HG03280 (cell line): ENCODE measurements around the gene ADAMTSL2.

Experiments used
- ATAC-seq: cut with Tn5 transposase; IDR thresholded peaks from one replicate; pipeline ENCODE4 v1.9.1; 2021; ENCODE audit warnings: mild to moderate bottlenecking, moderate library complexity; ENCODE audit not compliant: unreplicated experiment

The ADAMTSL2 gene

DNA sequence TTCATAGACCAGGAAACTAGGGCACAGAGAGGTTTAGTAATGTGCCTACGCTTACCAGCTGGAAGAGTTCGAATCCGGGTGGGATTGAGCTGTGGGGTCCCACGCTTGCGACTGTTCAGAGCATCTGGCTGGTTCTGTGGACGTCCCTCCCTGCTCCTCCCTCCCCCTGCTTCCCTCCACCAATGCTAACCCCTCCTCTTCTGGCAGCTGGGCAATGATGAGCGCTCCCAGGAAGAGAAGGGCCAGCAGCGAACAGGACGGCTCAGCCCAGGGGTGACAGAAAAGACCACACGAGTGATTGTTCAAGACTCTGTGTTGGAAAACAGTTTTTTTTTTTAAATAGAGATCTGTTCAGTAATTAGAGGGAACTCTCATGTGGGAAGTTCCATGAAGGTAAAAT, 67.8 kb downstream of the ADAMTSL2 start:
- no peak for ATAC-seq

DNA sequence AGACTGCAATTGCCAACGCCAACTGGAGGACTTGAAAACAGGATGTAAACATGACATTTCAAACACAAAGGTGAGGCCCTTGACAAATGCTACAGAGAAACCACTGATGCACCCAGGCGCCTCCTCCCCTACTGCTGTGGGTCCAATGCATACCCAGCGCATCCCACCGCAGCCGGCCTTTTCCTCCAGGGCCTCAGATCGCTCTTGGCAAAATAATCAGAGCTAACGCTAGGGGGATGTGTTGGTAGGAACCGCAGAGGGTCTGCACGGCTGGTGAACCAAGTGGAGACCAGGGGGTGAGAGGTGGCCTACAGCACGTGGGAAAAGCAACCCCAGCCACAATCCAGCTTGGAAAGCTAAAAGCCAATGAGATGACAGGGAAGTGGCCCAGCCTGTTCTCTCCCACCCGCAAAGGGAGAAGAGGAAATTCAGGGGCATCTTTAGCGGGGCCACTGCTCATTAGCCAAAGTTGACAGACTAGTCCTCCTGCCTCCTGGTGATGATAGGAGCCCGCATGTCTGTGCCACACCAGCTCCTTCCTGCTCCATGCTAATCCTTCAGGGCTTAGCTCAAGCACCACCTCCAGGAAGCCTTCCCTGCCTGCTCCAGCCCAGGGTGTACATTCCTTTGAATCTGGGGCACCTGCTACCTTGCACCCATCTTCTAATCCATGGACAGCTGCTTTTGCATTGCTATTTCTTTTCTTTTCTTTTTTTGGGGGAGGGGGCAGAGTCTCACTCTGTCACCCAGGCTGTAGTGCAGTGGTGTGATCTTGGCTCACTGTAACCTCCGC, 68.8 kb downstream of the ADAMTSL2 start:
- ATAC-seq = no peak

DNA sequence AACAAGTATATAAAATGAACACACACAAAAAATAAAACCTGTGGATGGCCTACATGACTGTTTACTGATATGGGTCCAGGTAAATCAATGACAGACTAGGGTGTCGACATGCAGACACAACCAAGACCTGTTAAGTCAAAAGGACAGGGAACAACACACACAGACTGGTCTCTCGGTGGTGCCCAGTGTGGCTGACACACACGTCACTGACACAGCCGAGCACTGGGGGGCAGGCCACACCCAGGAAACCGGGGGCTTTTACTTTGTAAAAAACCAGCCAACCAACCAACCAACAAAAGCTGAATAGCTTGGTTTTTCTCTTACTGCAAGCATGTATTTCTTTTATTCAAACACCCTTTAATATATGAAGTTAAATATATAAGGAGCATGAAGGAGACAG, 69.7 kb downstream of the ADAMTSL2 start:
- ATAC-seq = no peak

DNA sequence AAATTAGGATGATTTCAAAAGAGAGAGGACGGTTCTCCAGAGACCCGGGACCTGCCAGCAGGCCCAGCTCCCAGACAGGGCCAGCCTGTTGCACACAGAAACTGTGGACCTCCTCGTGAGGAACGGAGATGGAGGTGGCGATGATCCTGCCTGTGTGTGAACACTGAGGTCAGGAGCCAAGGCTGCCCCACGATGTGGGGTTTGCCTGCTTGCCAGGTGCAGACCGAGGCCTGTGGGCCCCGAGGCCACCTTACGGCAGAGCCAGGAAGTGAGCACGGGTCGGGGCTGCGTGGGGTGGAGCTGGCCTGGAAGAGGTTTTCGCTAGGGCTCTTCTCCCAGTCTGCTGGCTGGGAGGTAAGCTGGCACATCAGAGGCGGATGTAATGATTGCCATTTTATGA, 70.4 kb downstream of the ADAMTSL2 start:
- no peak for ATAC-seq

DNA sequence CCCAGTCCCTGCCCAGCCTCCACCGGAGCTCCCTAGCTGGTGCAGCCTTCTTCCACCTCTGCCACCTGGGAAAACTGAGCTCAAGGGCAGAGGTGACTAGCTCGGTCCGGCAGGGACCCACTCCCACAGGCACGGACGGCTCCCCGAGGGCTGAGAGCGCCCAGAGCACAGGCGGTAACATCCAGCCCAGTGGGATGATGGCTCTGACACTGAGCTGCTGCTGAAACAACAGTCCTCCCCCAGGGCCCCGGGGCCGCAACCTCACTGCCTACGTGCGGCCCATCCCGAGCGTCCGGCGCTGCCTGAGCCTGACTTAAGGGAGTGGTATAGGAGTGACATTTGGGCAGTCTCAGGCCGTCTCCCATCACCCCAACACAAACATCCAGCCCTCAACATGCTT, 70.9 kb downstream of the ADAMTSL2 start:
- no peak for ATAC-seq

DNA sequence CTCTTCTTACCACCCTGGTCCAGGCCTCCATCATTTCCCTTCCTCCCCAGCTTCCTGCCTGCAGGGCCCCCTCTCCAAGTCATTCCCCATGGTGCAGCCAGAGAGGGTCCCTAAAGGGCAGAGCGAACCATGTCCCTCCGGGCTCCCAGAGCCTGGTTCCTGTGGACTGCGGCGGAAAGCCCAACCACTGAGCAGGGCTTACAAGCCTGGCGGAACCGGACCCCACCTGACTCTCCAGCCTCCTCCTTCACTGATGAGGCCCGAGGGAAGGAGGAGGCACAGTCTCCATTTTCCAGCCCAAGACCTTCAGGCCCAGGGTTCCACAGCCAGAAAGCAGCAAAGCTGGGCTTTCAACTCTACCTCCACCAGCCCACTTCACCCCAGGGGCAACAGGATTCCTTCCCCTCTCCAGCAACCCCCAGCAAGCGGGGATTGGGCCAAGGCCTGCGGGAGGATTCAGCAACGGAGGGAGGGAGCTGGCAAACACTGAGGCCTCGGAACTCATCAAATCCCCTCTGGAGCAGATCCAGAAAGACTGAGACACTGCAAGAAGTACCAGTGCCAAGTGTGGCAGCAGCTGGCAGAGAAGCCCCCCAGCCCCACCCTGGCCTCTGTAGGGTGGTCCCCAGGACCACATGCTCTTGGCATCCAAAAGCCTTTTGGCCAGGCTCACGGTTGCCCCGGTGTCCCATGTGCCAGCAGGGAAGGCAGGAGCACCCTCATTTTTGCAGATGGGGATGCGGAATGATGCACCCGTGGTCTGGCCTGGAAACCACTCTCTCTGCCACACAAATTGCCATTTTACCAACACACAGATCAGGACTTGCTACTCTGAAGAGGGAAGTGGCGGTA, 71.6 kb downstream of the ADAMTSL2 start:
- no peak for ATAC-seq

DNA sequence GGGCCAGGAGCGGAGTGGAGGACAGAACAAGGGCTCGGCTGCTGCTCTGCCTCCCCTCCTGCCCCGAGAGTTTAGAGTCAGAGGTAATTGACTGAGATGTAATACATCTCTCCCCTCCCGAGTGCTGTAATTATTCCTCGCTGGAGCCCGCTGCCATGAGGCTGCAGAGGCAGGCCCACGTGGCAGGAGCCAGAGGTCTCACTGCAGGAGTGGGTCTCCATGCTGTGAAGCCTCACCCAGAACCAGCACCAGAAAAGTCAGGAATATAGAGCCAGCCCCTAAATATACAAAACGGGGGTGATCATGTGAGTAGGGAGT, 72.2 kb downstream of the ADAMTSL2 start:
- ATAC-seq = no peak

DNA sequence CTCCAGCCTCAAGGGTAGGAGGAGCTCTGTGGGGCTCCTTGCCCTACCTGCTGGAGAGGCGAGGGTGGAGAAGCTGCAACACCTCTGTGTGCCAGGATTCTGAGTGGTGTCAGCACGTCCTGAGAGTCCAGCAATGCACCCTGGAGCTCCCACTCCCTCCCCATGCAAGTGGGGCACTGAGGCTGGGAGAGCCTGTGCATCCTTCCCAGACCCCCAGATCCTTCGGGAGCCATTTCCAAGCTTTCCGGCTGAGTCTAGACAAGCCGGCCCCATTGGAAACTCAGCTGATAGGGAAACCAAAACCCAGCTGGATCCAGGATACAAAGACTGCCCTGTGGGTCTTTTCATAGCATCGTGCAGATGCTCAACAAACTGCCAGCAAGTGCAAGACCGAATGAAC, 72.9 kb downstream of the ADAMTSL2 start:
- ATAC-seq = no peak

DNA sequence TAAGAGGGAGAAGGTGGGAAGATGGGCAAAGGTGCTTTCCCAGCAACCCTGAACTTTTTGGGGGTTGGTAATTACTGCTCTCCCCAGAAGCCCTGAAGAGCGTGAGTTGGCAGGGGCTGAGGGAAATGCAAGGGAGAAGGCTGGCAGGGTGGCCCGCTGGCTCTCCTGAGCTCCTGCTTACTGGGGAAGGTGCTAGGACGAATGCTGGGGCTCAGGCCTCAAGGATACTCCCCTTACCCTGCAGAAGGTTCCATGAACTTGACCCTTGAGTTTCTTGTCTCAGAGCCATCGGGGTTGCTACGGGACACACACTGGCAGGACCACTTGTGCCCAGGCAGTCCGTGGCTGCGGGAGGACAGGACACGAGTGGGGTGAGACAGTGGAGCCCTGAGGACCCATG, 73.5 kb downstream of the ADAMTSL2 start:
- no peak for ATAC-seq

DNA sequence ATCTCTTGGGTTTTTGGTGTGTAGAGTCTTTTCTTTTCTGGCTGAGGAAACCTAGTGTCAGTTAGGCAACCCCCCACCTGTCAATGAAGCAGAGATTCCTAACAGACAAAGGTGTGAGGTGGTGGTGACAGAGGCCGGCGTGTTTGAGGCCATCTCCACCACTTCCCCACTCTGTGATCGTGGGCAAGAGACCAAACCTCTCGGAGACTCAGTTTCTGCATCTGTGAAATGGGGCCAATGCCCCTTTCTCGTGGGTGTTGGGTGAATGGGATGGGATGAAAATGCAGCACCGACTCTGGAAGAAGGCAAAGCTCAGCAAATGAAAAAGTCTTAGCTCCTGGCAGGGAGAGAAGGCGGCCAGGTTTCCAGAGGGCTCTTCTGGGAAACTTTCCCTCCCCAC, 73.9 kb downstream of the ADAMTSL2 start:
- ATAC-seq = no peak

DNA sequence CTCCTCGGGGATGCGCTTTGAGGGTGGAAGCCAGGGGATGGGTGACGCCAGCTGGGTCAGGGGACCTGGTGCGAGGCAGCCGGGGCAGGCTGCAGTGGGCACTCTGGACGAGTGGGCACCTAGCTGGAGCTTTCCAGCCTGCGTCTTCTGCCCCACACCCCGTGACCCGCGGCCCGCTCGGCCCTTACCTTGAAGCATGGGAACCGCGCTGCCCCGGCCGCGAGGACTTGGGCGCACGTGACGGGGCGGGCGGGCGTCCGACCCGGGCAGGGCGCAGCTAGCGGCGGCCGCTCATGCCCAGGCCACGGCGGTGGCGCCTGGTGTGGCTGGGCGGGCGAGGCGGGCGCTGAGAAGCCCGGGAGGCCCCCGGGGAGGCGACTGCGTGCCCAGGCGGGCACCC, 74.4 kb downstream of the ADAMTSL2 start:
- ATAC-seq = no peak

DNA sequence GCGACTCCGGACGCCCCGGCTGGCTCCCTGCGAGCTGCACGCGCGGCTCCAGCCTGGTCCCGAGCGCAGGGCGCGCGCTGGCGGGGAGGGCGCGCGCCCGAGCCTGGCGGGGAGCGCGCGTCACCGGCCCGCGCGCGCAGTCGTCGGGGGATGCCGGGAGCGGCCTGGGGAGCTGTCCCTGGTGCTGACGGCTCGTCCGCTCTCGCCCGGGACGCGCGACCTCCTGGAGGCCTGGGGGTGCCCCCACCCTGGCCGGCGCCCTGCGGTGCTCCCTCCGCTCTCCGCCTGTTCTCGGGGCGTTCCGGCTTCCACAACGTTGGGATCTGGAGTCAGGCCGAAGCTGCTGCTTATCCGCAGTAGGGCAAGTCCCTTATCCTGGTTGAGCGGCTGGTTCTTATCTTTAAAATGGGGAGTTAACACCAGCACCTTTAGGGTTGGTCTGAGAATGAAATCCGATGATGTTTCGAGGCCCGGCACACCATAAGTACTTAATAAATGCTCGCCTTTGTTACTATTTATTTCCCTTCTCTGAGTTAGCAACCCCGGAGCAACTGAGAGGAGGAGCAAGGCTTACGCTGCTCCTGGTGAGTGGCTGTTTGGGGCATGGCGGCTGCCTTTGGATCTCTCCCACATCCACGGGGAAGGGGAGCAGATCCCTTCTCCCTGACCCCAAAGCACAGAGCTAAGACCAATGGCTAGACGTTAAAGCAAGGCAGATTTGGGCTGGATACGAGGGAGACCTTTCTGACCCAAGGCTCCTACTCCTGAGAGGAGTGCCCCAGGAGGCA, 75.0 kb downstream of the ADAMTSL2 start, which contains the start of gene FAM163B:
Gene FAM163B (minus strand): TSS at position 79 of the 788 bp plus-strand sequence. CDS start 29,166 bp downstream, outside the sequence.
- ATAC-seq = no peak

DNA sequence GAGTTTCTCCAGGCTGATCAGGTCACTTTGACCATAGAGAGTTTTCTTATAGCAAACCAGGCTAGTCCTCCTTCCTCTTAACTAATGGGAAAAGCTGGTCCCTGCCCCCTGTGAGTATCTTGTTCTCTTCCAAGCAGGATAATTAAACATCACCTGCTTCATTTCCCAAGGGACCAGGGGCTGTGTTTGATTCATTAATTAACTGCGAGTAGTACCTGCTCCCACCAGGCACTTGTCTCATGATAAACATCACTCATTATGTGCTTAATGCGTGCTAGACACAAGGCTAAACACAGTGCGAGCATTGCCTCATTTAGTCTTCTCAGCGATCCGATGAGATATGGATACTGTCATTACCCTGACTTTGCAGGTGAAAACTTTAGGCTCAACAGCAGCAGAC, 76.3 kb downstream of the ADAMTSL2 start:
- no peak for ATAC-seq

DNA sequence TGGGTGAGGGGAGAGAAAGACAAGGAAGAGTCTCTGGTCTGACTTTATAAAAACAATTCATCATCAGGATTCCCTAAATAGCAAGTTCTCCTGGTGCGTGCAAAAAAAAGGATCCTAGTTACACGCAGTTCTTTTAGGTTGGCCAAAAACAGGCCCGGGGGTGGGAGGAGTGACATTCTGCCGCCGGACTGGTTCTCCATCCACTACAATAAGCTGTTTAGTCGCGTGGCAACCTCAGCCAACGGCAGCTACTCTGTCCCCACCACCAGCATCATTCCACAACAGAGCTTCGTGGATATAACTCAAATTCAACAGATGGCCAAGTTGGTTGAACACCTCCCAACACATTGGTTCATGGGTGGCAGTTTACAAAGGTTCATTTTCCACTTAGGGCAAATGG, 77.5 kb downstream of the ADAMTSL2 start:
- ATAC-seq = no peak

DNA sequence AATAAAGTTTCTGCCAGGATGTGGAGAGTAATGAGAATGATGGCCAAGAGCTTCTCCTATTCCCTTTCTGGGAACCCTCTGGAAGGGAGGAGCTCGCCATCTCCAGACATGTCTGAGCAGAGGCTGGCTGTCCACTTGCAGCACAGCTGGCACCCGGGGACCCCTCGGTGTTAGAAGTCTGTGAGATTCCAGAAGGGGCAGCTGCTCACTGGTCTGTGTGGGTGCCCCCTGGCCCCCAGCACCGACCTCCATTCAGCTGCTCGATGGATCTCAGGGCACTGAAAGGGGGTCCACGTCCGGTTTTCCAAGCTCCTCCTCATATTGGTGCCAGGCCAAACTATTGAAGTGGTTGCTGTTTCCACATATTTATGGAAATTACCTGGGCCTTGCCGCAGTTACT, 78.3 kb downstream of the ADAMTSL2 start:
- ATAC-seq = no peak

DNA sequence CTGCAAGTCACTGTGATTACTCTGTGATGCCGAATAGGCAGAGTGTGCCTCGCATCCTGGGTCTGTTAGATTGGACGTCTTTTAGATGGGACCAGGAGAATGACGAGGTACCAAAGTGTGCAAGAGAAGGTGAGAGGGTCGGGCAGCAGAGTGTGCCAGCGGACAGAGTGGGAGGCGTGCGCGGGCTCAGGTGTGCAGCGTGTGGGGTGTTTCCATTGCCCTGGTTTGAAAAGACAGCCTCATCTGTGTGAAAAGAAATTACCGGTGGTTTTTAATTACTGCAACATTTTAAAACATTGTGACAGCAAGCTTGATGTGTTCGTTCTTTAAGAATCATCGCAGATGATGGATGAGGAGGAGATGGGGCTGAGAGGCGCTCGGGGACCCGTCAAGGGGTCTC, 78.9 kb downstream of the ADAMTSL2 start:
- no peak for ATAC-seq

DNA sequence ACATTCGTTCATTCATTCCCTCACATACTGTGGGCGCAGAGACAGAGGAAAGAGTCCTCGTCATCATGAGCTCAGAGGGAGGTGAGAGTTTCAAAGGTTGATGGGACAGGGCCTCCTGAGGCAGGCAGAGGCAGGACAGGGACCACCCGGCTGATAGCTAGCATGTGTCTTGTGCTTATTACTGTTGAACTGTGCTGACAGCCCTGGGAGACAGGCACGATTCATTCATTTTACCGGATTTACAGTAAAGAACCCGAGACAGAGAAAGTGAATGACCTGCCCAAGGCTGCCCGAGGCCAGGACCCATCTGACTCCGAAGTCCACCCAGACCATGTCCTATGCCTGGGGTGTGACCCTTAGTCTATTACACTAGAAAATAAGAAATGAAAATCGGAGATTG, 79.6 kb downstream of the ADAMTSL2 start:
- no peak for ATAC-seq

DNA sequence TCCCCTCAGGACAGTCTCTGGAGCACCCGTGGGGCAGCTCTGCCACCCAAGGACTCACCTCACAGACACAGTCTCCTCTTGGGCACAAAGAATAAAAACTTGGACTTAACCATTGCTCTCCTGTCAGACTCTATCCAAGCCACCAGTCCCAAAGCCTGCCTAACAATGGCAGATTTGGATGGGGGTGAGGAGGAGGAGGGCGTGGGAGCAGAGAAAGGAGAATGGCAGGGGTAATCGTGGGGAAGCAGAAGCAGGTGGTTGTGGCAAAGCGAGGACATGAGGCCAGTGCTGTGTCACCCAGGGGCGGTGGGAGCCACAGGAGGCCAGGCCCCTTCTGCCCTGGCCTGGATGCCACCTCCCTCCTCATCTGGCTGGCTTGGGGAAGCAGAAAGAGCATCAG, 80.2 kb downstream of the ADAMTSL2 start:
- no peak for ATAC-seq

DNA sequence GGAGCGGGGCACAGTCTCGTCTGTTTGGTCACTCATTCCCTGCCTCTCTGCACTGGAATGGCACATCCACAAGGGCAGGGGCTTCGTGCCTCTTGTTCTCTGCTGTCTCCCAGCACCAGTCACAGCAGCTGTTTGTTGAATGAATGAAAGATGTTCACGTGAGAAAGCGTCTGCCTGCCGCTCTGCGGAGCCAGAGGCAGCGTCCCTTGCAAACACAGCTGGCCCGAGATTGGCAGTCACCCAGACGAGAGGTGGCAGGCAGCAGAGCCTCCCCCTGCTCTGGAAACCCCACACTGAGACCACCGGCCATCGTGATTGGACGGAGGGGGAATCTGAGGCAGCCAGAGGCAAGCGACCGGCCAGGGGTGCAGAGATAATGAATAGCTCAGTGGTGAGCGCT, 80.7 kb downstream of the ADAMTSL2 start:
- ATAC-seq = no peak

DNA sequence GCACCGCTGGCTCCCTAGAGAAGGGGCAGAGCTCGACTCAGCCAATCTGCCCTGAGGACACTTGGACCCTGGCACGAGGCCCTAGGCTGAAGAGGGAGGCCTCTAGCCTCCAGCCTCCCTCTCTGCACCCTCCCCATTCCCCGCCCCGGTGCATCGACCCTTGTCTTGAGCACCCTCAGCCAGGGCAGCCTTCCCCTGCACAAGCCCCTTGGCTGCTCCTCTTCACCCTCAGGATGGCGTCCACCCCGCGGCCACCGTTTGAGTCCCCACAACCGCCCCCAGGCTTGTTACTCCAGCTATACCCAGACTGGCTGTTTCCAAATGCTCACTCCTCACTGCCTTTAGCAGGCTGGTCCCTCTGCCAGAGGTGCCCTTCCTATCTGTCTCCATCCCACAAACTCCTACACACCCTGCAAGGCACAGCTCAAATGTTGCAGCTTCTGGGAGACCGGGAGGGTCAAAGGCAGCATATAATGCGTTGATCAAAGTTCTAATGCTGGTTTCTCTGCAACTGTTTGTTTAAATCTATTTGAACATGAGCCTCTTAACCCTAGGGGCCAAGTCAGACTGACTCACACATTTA, 81.2 kb downstream of the ADAMTSL2 start:
- no peak for ATAC-seq
